ENCODE measurements around the gene SLC2A6.

Gene SLC2A6

GRCh38 chr9:133477461-133477860 is 1.4 kb downstream of the SLC2A6 start:
- no peak for DNase-seq (ENCODE audit: low read depth)

- no peak for DNase-seq (ENCODE audit: low read depth)
Observed at GRCh38 chr9:133476941-133477340, 2.0 kb downstream of the SLC2A6 start.

- DNase-seq (ENCODE audit: low read depth), result no peak
Observed at GRCh38 chr9:133476036-133476931, 2.6 kb downstream of the SLC2A6 start.

GRCh38 chr9:133475292-133476012 is 3.4 kb downstream of the SLC2A6 start:
- DNase-seq (ENCODE audit: low read depth), result no peak

- DNase-seq (ENCODE audit: low read depth), result no peak
Observed at GRCh38 chr9:133474853-133475252, 4.0 kb downstream of the SLC2A6 start.

- no peak for DNase-seq (ENCODE audit: low read depth)
Observed at GRCh38 chr9:133474215-133474614, 4.7 kb downstream of the SLC2A6 start.

GRCh38 chr9:133473743-133474142 is 5.2 kb downstream of the SLC2A6 start:
- no peak for DNase-seq (ENCODE audit: low read depth)

GRCh38 chr9:133472753-133473378 is 6.0 kb downstream of the SLC2A6 start:
- DNase-seq (ENCODE audit: low read depth), result no peak

GRCh38 chr9:133472277-133472645 is 6.6 kb downstream of the SLC2A6 start:
- no peak for DNase-seq (ENCODE audit: low read depth)

- no peak for DNase-seq (ENCODE audit: low read depth)
Observed at GRCh38 chr9:133471551-133472276, 7.2 kb downstream of the SLC2A6 start.

GRCh38 chr9:133470988-133471387 is 7.9 kb downstream of the SLC2A6 start:
- DNase-seq (ENCODE audit: low read depth), result no peak

- no peak for DNase-seq (ENCODE audit: low read depth)
Observed at GRCh38 chr9:133470427-133470924, 8.4 kb downstream of the SLC2A6 start.

GRCh38 chr9:133468777-133469421 is 10.0 kb downstream of the SLC2A6 start:
- no peak for DNase-seq (ENCODE audit: low read depth)

- no peak for DNase-seq (ENCODE audit: low read depth)
Observed at GRCh38 chr9:133468374-133468773, 10.5 kb downstream of the SLC2A6 start.

- DNase-seq (ENCODE audit: low read depth), result no peak
Observed at GRCh38 chr9:133467101-133467500, 11.8 kb downstream of the SLC2A6 start.

GRCh38 chr9:133465984-133466383 is 12.9 kb downstream of the SLC2A6 start:
- DNase-seq (ENCODE audit: low read depth), result no peak

GRCh38 chr9:133464638-133465037 is 14.3 kb downstream of the SLC2A6 start:
- DNase-seq (ENCODE audit: low read depth), result no peak

- DNase-seq (ENCODE audit: low read depth), result no peak
Observed at GRCh38 chr9:133463864-133464615, 14.9 kb downstream of the SLC2A6 start.

- DNase-seq (ENCODE audit: low read depth), result no peak
Observed at GRCh38 chr9:133463234-133463863, 15.6 kb downstream of the SLC2A6 start.

- DNase-seq (ENCODE audit: low read depth), result no peak
Observed at GRCh38 chr9:133461975-133462374, 16.9 kb downstream of the SLC2A6 start.

Data from activated T-cell treated with anti-CD3 and anti-CD28 coated beads for 1 hour (primary cell).